Type B pancreatic cell (in vitro differentiated cells): Measurements from ENCODE around the gene SLC46A2. TPM values are rescaled to one million over a fixed set of nuclear protein-coding genes. Genes with fewer than 3 reads are reported as not detected.

Source experiments
- DNase-seq: peaks from one replicate; pipeline ENCODE4 v3.0.0; 2021; ENCODE audit warnings: mixed read lengths; ENCODE audit not compliant: unreplicated experiment; ENCODE audit errors: extremely low spot score
- H3K27ac Mint-ChIP-seq: 2 replicates; pipeline ENCODE4 v1.8.0; 2021; ENCODE audit warnings: mild to moderate bottlenecking, mixed read lengths
- H3K27me3 Mint-ChIP-seq: 2 replicates; pipeline ENCODE4 v1.8.0; 2021; ENCODE audit warnings: mixed read lengths
- H3K36me3 Mint-ChIP-seq: 2 replicates; pipeline ENCODE4 v1.8.0; 2021; ENCODE audit warnings: mixed read lengths
- H3K4me1 Mint-ChIP-seq: one replicate; pipeline ENCODE4 v1.8.0; 2021; ENCODE audit warnings: mixed read lengths; ENCODE audit not compliant: unreplicated experiment
- H3K4me3 Mint-ChIP-seq: 2 replicates; pipeline ENCODE4 v1.8.0; 2021; ENCODE audit warnings: mild to moderate bottlenecking, mixed read lengths
- H3K9me3 Mint-ChIP-seq: 2 replicates; pipeline ENCODE4 v1.8.0; 2021; ENCODE audit warnings: mixed read lengths
- CTCF ChIP-seq: fragments of 200-600 bp; sonication (generic); conservative IDR thresholded peaks from 2 replicates; pipeline ENCODE4 v1.5.0; 2021; ENCODE audit warnings: antibody characterized with exemption, mild to moderate bottlenecking
- total RNA-seq: library from RNA; stranded (reverse); gene quantifications from 2 replicates; pipeline ENCODE4 v1.2.1, GENCODE V29; 2021; ENCODE audit warnings: low replicate concordance

The SLC46A2 gene
- total RNA-seq, 1 donor from 2014 or later, result not detected

GRCh38 chr9:112853882-112854585 lies 36.6 kb downstream of the SLC46A2 start:
- no peak for DNase-seq
- H3K27ac Mint-ChIP-seq, result no peak overlapping the region
- no peaks in the 10 kb centered on the region for H3K4me1 Mint-ChIP-seq

GRCh38 chr9:112852741-112853504 lies 37.8 kb downstream of the SLC46A2 start:
- Mint-ChIP-seq H3K27me3 (no peaks in the 10 kb centered on the region), H3K4me1 (no peaks in the 10 kb centered on the region), H3K27ac (no peak overlapping the region), H3K9me3 (no peaks in the 10 kb centered on the region), H3K4me3 (no peak overlapping the region), H3K36me3 (peaks cover 12% of the 10 kb centered on the region)
- no peak for TF ChIP-seq CTCF
- DNase-seq, result no peak

More at GRCh38 chr9:112853882-112854585, 36.6 kb downstream of the SLC46A2 start:
- no peaks in the 10 kb centered on the region for H3K9me3 Mint-ChIP-seq
- no peak overlapping the region for H3K4me3 Mint-ChIP-seq
- no peaks in the 10 kb centered on the region for H3K27me3 Mint-ChIP-seq
- no peak for TF ChIP-seq CTCF
- H3K36me3 Mint-ChIP-seq, result peaks cover 12% of the 10 kb centered on the region

- Mint-ChIP-seq H3K9me3 (peaks cover 3% of the 10 kb centered on the region), H3K4me1 (peaks cover 3% of the 10 kb centered on the region), H3K27me3 (no peaks in the 10 kb centered on the region), H3K36me3 (peaks cover 15% of the 10 kb centered on the region), H3K4me3 (no peak overlapping the region), H3K27ac (no peak overlapping the region)
- no peak for TF ChIP-seq CTCF
- DNase-seq, result no peak
Observed at GRCh38 chr9:112850840-112851239, 39.8 kb downstream of the SLC46A2 start.

GRCh38 chr9:112849363-112849922 lies 41.2 kb downstream of the SLC46A2 start:
- no peaks in the 10 kb centered on the region for H3K27me3 Mint-ChIP-seq
- DNase-seq, result no peak
- no peak overlapping the region for H3K27ac Mint-ChIP-seq
- peaks cover 19% of the 10 kb centered on the region for H3K36me3 Mint-ChIP-seq
- H3K4me1 Mint-ChIP-seq, result peaks cover 11% of the 10 kb centered on the region
- TF ChIP-seq CTCF, result no peak
- H3K9me3 Mint-ChIP-seq, result peaks cover 5% of the 10 kb centered on the region
- no peak overlapping the region for H3K4me3 Mint-ChIP-seq

- Mint-ChIP-seq H3K27me3 (no peaks in the 10 kb centered on the region), H3K4me3 (no peak overlapping the region), H3K27ac (no peak overlapping the region), H3K9me3 (peaks cover 5% of the 10 kb centered on the region), H3K4me1 (peaks cover 14% of the 10 kb centered on the region), H3K36me3 (peaks cover 16% of the 10 kb centered on the region)
- no peak for DNase-seq
- TF ChIP-seq CTCF, result no peak
Observed at GRCh38 chr9:112848316-112849151, 42.1 kb downstream of the SLC46A2 start.
